SK-N-SH treated with all-trans-retinoic acid at 6 μM for 48 hours (cell line): Measurements from ENCODE around the gene PDE6B.
"Not testable (repeated sequence)": the region's sequence is repeated elsewhere in the genome, so short reads cannot be mapped to it uniquely, and the experiment has no call there.

Experiments used
- ATAC-seq: fragments of 200-7000 bp; cut with Tn5 transposase; 3 replicates; pipeline ENCODE4 v1.9.1; 2020; ENCODE audit warnings: mild to moderate bottlenecking, moderate library complexity
- ARNTL ChIP-seq: fragments of 450-650 bp; formaldehyde crosslinking; IDR thresholded peaks from 2 replicates; pipeline ENCODE4 v1.5.0; 2020; ENCODE audit warnings: low read depth, mild to moderate bottlenecking, moderate library complexity, borderline replicate concordance
- BACH2 ChIP-seq: fragments of 250-450 bp; sonication (Bioruptor Pico); IDR thresholded peaks from 2 replicates; pipeline ENCODE4 v1.9.0; 2021; ENCODE audit warnings: mild to moderate bottlenecking, borderline replicate concordance
- CREB5 ChIP-seq: fragments of 250-450 bp; sonication (Bioruptor Pico); IDR thresholded peaks from 2 replicates; pipeline ENCODE4 v1.5.1; 2020; ENCODE audit warnings: low read depth, mild to moderate bottlenecking, moderate library complexity
- CSDC2 ChIP-seq: fragments of 250-450 bp; sonication (Bioruptor Pico); IDR thresholded peaks from 2 replicates; pipeline ENCODE4 v1.5.0; 2020; ENCODE audit warnings: mild to moderate bottlenecking, moderate library complexity
- CSRNP3 ChIP-seq: fragments of 250-450 bp; sonication (Bioruptor Pico); IDR thresholded peaks from 2 replicates; pipeline ENCODE4 v1.5.1; 2021; ENCODE audit warnings: mild to moderate bottlenecking, moderate library complexity
- ESRRG ChIP-seq: fragments of 250-450 bp; sonication (Bioruptor Pico); IDR thresholded peaks from 2 replicates; pipeline ENCODE4 v1.6.1; 2021; ENCODE audit warnings: mild to moderate bottlenecking
- GLIS3 ChIP-seq: fragments of 250-450 bp; sonication (Bioruptor Pico); IDR thresholded peaks from 2 replicates; pipeline ENCODE4 v1.5.0; 2020; ENCODE audit warnings: mild to moderate bottlenecking, moderate library complexity
- ISL1 ChIP-seq: fragments of 250-450 bp; sonication (Bioruptor Pico); IDR thresholded peaks from 2 replicates; pipeline ENCODE4 v2.1.2; 2022; ENCODE audit warnings: mild to moderate bottlenecking, moderate library complexity
- OSR1 ChIP-seq: fragments of 250-450 bp; sonication (Bioruptor Pico); IDR thresholded peaks from 2 replicates; pipeline ENCODE4 v1.8.0; 2022; ENCODE audit warnings: moderate library complexity, mild to moderate bottlenecking, inconsistent platforms
- POU6F1 ChIP-seq: fragments of 250-450 bp; sonication (Bioruptor Pico); IDR thresholded peaks from 2 replicates; pipeline ENCODE4 v1.8.0; 2021; ENCODE audit warnings: low read depth, mild to moderate bottlenecking, moderate library complexity, borderline replicate concordance
- PPARA ChIP-seq: fragments of 250-450 bp; sonication (Bioruptor Pico); IDR thresholded peaks from 2 replicates; pipeline ENCODE4 v1.5.0; 2020; ENCODE audit warnings: mild to moderate bottlenecking, borderline replicate concordance
- RARB ChIP-seq: fragments of 250-450 bp; sonication (Bioruptor Pico); IDR thresholded peaks from 2 replicates; pipeline ENCODE4 v1.8.0; 2021; ENCODE audit warnings: mild to moderate bottlenecking, moderate library complexity
- SNAI2 ChIP-seq: fragments of 250-450 bp; sonication (Bioruptor Pico); IDR thresholded peaks from 2 replicates; pipeline ENCODE4 v1.5.0; 2020; ENCODE audit warnings: mild to moderate bottlenecking, moderate library complexity
- TCF4 ChIP-seq: fragments of 250-450 bp; sonication (Bioruptor Pico); IDR thresholded peaks from 2 replicates; pipeline ENCODE4 v1.8.0; 2021; ENCODE audit warnings: mild to moderate bottlenecking, moderate library complexity, borderline replicate concordance
- TOX ChIP-seq: fragments of 250-450 bp; sonication (Bioruptor Pico); IDR thresholded peaks from 2 replicates; pipeline ENCODE4 v1.8.0; 2021; ENCODE audit warnings: mild to moderate bottlenecking, moderate library complexity, borderline replicate concordance
- ZC3H10 ChIP-seq: fragments of 250-450 bp; sonication (Bioruptor Pico); IDR thresholded peaks from 2 replicates; pipeline ENCODE4 v1.5.1; 2021; ENCODE audit warnings: mild to moderate bottlenecking, moderate library complexity
- ZFP3 ChIP-seq: fragments of 250-450 bp; sonication (Bioruptor Pico); IDR thresholded peaks from 2 replicates; pipeline ENCODE4 v1.5.0; 2020; ENCODE audit warnings: mild to moderate bottlenecking, moderate library complexity
- ZFP30 ChIP-seq: fragments of 450-650 bp; formaldehyde crosslinking; IDR thresholded peaks from 2 replicates; pipeline ENCODE4 v1.5.0; 2022; ENCODE audit warnings: mild to moderate bottlenecking, moderate library complexity
- ZNF565 ChIP-seq: fragments of 450-650 bp; formaldehyde crosslinking; conservative IDR thresholded peaks from 2 replicates; pipeline ENCODE4 v1.5.0; 2020; ENCODE audit warnings: low read depth, mild to moderate bottlenecking, moderate library complexity
- ZNF70 ChIP-seq: fragments of 450-650 bp; formaldehyde crosslinking; IDR thresholded peaks from 2 replicates; pipeline ENCODE4 v1.5.0; 2020; ENCODE audit warnings: mild to moderate bottlenecking, moderate library complexity
- ZNF8 ChIP-seq: fragments of 450-650 bp; formaldehyde crosslinking; IDR thresholded peaks from 2 replicates; pipeline ENCODE4 v1.5.0; 2020; ENCODE audit warnings: mild to moderate bottlenecking, moderate library complexity
- TF ChIP-seq, protein P1 (sequence below): fragments of 250-450 bp; sonication (Bioruptor Pico); IDR thresholded peaks from 2 replicates; pipeline ENCODE4 v1.8.0; 2020; ENCODE audit warnings: mild to moderate bottlenecking, moderate library complexity, borderline replicate concordance
- TF ChIP-seq, protein P2 (sequence below): fragments of 250-450 bp; sonication (Bioruptor Pico); IDR thresholded peaks from 2 replicates; pipeline ENCODE4 v1.5.0; 2020; ENCODE audit warnings: mild to moderate bottlenecking, moderate library complexity

PDE6B gene

DNA sequence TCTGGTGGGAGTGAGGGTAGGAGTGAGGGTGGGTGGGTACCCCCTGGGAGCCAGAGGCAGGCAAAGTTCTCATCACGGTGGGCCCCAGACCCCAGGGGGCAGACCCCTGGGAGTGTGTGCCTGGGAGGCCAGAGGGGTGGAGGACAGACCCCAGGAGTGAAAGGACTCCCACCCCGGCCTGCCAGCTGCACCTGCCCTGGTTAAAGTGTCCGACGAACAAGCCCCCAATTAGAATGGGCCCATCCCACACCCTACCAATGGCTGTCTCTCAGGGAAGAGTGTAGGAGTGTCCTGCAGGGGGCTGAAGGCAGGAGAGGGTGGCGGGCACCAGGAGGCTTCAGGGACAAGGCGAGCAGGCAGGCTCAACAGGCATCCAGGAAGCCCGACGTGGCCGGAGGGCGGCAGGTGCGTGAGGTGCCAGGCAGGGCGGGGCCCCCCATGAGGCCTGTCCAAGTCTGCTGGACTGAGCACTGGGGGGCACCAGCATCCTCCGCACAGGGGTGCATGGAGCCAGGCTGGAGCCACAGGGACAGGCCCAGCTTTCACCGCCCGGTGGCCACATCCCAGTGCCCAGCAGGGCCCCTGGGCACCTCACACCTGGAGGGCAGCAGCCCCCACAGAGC lies 8.7 kb downstream of the PDE6B start:
- ATAC-seq = no peak
- TF ChIP-seq, protein P1, sequence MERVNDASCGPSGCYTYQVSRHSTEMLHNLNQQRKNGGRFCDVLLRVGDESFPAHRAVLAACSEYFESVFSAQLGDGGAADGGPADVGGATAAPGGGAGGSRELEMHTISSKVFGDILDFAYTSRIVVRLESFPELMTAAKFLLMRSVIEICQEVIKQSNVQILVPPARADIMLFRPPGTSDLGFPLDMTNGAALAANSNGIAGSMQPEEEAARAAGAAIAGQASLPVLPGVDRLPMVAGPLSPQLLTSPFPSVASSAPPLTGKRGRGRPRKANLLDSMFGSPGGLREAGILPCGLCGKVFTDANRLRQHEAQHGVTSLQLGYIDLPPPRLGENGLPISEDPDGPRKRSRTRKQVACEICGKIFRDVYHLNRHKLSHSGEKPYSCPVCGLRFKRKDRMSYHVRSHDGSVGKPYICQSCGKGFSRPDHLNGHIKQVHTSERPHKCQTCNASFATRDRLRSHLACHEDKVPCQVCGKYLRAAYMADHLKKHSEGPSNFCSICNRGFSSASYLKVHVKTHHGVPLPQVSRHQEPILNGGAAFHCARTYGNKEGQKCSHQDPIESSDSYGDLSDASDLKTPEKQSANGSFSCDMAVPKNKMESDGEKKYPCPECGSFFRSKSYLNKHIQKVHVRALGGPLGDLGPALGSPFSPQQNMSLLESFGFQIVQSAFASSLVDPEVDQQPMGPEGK (CRISPR knock-in tag) = no peak
- TF ChIP-seq ZNF8 (CRISPR knock-in tag) = no peak
- no peak for TF ChIP-seq RARB (CRISPR knock-in tag)
- TF ChIP-seq GLIS3 (CRISPR knock-in tag) = no peak
- no peak for TF ChIP-seq SNAI2 (CRISPR knock-in tag)
- no peak for TF ChIP-seq POU6F1
- TF ChIP-seq ZNF565 (CRISPR knock-in tag) = no peak
- TF ChIP-seq ZFP30 (CRISPR knock-in tag) = no peak
- TF ChIP-seq BACH2 = no peak
- TF ChIP-seq ISL1 (CRISPR knock-in tag) = no peak
- no peak for TF ChIP-seq CSRNP3 (CRISPR knock-in tag)
- no peak for TF ChIP-seq CREB5 (CRISPR knock-in tag)
- no peak for TF ChIP-seq PPARA (CRISPR knock-in tag)
- no peak for TF ChIP-seq ARNTL (CRISPR knock-in tag)
- no peak for TF ChIP-seq ZC3H10 (CRISPR knock-in tag)
- no peak for TF ChIP-seq ZFP3
- no peak for TF ChIP-seq CSDC2 (CRISPR knock-in tag)
- TF ChIP-seq TCF4 (CRISPR knock-in tag) = no peak
- no peak for TF ChIP-seq ESRRG (CRISPR knock-in tag)

GRCh38 chr4:634599-634985 lies 9.2 kb downstream of the PDE6B start:
- TF ChIP-seq ZNF70 (CRISPR knock-in tag) (no peak), GLIS3 (CRISPR knock-in tag) (no peak), CSDC2 (CRISPR knock-in tag) (no peak), BACH2 (no peak), TOX (CRISPR knock-in tag) (no peak), ISL1 (CRISPR knock-in tag) (no peak), PPARA (CRISPR knock-in tag) (no peak), ZC3H10 (CRISPR knock-in tag) (no peak), ARNTL (CRISPR knock-in tag) (no peak), ESRRG (CRISPR knock-in tag) (no peak), TCF4 (CRISPR knock-in tag) (no peak), CSRNP3 (CRISPR knock-in tag) (no peak), RARB (CRISPR knock-in tag) (no peak), ZNF565 (CRISPR knock-in tag) (no peak), OSR1 (no peak)
- TF ChIP-seq, protein P2, sequence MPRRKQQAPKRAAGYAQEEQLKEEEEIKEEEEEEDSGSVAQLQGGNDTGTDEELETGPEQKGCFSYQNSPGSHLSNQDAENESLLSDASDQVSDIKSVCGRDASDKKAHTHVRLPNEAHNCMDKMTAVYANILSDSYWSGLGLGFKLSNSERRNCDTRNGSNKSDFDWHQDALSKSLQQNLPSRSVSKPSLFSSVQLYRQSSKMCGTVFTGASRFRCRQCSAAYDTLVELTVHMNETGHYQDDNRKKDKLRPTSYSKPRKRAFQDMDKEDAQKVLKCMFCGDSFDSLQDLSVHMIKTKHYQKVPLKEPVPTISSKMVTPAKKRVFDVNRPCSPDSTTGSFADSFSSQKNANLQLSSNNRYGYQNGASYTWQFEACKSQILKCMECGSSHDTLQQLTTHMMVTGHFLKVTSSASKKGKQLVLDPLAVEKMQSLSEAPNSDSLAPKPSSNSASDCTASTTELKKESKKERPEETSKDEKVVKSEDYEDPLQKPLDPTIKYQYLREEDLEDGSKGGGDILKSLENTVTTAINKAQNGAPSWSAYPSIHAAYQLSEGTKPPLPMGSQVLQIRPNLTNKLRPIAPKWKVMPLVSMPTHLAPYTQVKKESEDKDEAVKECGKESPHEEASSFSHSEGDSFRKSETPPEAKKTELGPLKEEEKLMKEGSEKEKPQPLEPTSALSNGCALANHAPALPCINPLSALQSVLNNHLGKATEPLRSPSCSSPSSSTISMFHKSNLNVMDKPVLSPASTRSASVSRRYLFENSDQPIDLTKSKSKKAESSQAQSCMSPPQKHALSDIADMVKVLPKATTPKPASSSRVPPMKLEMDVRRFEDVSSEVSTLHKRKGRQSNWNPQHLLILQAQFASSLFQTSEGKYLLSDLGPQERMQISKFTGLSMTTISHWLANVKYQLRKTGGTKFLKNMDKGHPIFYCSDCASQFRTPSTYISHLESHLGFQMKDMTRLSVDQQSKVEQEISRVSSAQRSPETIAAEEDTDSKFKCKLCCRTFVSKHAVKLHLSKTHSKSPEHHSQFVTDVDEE = no peak
- TF ChIP-seq, all 23 proteins: peak for 0
- no peak for ATAC-seq

DNA sequence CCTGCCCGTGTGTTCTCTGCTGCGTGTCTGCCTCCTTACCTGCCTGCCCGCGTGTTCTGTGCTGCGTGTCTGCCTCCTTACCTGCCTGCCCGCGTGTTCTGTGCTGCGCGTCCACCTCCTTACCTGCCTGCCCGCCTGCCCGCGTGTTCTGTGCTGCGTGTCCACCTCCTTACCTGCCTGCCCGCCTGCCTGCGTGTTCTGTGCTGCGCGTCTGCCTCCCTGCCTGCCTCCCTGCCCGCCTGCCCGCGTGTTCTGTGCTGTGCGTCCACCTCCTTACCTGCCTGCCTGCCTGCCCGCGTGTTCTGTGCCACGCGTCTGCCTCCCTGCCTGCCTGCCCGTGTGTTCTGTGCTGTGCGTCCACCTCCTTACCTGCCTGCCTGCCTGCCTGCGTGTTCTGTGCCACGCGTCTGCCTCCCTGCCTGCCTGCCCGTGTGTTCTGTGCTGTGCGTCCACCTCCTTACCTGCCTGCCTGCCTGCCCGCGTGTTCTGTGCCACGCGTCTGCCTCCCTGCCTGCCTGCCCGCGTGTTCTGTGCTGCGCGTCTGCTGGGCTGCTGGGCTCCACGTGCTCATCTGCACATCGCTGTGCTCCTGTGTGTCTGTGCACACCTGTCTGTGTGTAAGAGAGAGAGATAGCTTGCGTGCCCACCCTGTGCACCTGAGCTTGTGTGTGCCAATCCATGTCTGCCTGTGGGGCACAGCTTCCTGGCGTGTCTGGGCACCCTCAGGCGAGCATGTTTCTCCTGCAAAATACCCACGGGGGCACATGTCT lies 9.9 kb downstream of the PDE6B start:
- not testable (repeated sequence) for ATAC-seq
